CD4-positive, CD25-positive, alpha-beta regulatory T cell (primary cell): Measurements from ENCODE around the gene HLCS. TPM values are rescaled to one million over a fixed set of nuclear protein-coding genes. Genes with fewer than 3 reads are reported as not detected.
"Not testable (repeated sequence)": the region's sequence is repeated elsewhere in the genome, so short reads cannot be mapped to it uniquely, and the experiment has no call there.

Experiments
- ATAC-seq, 2 donors: fragments of 150-1000 bp; cut with Tn5 transposase; one replicate each; pipeline ENCODE4 v1.10.0; 2021; ENCODE audit warnings: low read depth in 2 of 2, moderate number of reproducible peaks in 2 of 2, moderate library complexity in 1 of 2
- DNase-seq, 3 donors: peaks; one replicate each; pipeline versions ENCODE4 v3.0.0 to v3.0.0-alpha.2; 2012 to 2022; ENCODE audit warnings: mixed read lengths in 1 of 3
- H3K27ac ChIP-seq: one replicate; pipeline ENCODE4 v1.7.0; 2013; ENCODE audit warnings: mild to moderate bottlenecking, low read length; ENCODE audit not compliant: insufficient read depth, poor library complexity, severe bottlenecking
- H3K27me3 ChIP-seq: one replicate; pipeline ENCODE4 v1.7.0; 2013; ENCODE audit warnings: low read length; ENCODE audit not compliant: control insufficient read depth, insufficient read depth
- H3K36me3 ChIP-seq: one replicate; pipeline ENCODE4 v1.7.0; 2013; ENCODE audit warnings: mild to moderate bottlenecking, low read length, moderate library complexity; ENCODE audit not compliant: control insufficient read depth, insufficient read depth
- H3K4me1 ChIP-seq: 2 replicates; pipeline ENCODE4 v1.7.0; 2013; ENCODE audit warnings: mild to moderate bottlenecking, low read length; ENCODE audit not compliant: insufficient read depth, control insufficient read depth, poor library complexity, severe bottlenecking
- H3K4me3 ChIP-seq: one replicate; pipeline ENCODE4 v1.7.0; 2013; ENCODE audit warnings: low read depth, mild to moderate bottlenecking, low read length, moderate library complexity
- H3K9me3 ChIP-seq, 2 experiments: 1 replicate in 1 of 2; 2 replicates in 1 of 2; pipeline ENCODE4 v1.7.0; 2013; ENCODE audit warnings: low read length in 2 of 2, mild to moderate bottlenecking in 1 of 2, moderate library complexity in 1 of 2; ENCODE audit not compliant: control insufficient read depth in 2 of 2
- H3K27ac Mint-ChIP-seq, 3 donors: one replicate each; pipeline ENCODE4 v1.8.0; 2020 to 2022; ENCODE audit warnings: mild to moderate bottlenecking in 3 of 3, mixed read lengths in 3 of 3, moderate library complexity in 2 of 3
- H3K27me3 Mint-ChIP-seq: one replicate; pipeline ENCODE4 v1.8.0; 2022; ENCODE audit warnings: mild to moderate bottlenecking, mixed read lengths
- H3K36me3 Mint-ChIP-seq: one replicate; pipeline ENCODE4 v1.8.0; 2020; ENCODE audit warnings: mixed read lengths
- H3K4me1 Mint-ChIP-seq, 4 donors: one replicate each; pipeline ENCODE4 v1.8.0; 2020 to 2022; ENCODE audit warnings: mixed read lengths in 4 of 4, mild to moderate bottlenecking in 1 of 4
- H3K4me3 Mint-ChIP-seq, 4 donors: one replicate each; pipeline ENCODE4 v1.8.0; 2020 to 2022; ENCODE audit warnings: mild to moderate bottlenecking in 4 of 4, mixed read lengths in 4 of 4, moderate library complexity in 3 of 4
- H3K9me3 Mint-ChIP-seq, 7 donors: one replicate each; pipeline ENCODE4 v1.8.0; 2020 to 2022; ENCODE audit warnings: mixed read lengths in 7 of 7, mild to moderate bottlenecking in 3 of 7, moderate library complexity in 2 of 7
- polyA plus RNA-seq, 4 donors: library from polyadenylated mRNA; unstranded; fragments of 300-500 nt; fragmentation: Illumina TruSeq; gene quantifications; one replicate each; pipeline ENCODE4 v1.2.3, GENCODE V29; 2021
- total RNA-seq: library from RNA; stranded (reverse); gene quantifications from one replicate; pipeline ENCODE4 v1.2.3, GENCODE V29; 2022

Gene HLCS
- total and polyA plus RNA-seq, 5 donors from 2014 or later: 5.2 to 13.6 (median 11.0) TPM

DNA sequence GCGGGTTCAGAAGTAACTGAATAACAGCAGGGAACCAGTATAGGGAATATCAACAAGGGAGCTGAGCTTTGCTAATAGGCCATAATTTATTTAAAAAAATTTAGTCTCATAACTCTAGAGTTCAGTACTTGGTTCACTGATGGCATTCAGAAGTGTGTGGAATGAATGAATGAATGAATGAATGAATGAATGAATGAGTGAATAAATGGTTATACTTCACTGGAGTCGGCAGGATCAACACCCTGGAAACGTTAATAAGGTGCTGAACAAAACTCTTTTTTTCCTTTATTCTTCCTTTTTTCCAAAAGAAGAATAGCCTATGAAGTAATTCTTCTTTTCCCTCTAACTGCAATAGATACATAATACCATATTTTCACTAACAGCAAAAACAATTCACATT is 138.3 kb downstream of the HLCS start:
- H3K27ac Mint-ChIP-seq: no peak overlapping the region
- peaks cover 30% of the 10 kb centered on the region for H3K36me3 Mint-ChIP-seq
- H3K27me3 Mint-ChIP-seq: no peaks in the 10 kb centered on the region
- H3K9me3 Mint-ChIP-seq: no peaks in the 10 kb centered on the region
- Histone ChIP-seq H3K27ac (no peak overlapping the region), H3K27me3 (no peaks in the 10 kb centered on the region), H3K36me3 (peaks cover 3% of the 10 kb centered on the region), H3K4me1 (no peaks in the 10 kb centered on the region), H3K9me3 (no peaks in the 10 kb centered on the region), H3K4me3 (no peak overlapping the region)
- H3K4me3 Mint-ChIP-seq: no peak overlapping the region
- DNase-seq (no peak), ATAC-seq (no peak)
- peaks cover 0 to 8% (median 3%) of the 10 kb centered on the region in 4 donors for H3K4me1 Mint-ChIP-seq

DNA sequence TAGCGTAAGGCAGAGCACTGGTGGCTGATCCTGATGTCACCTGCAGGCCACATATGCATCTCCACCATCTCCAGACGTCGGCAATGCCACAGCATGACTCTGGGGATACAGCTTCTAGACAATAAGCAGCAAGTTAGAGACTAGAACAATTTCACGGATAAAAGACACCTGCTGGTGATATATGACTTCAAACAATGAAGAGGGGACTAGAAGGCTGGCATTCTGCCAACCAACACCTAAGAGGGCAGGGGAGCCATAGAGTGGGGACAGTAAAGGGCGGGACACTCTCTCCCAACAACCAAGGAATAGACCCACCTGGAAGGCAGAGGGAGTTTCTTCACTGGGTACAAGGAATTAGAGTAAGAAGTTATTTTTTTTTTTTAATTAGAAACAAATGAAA is 140.8 kb downstream of the HLCS start:
- Mint-ChIP-seq H3K36me3 (peaks cover 39% of the 10 kb centered on the region), H3K9me3 (no peaks in the 10 kb centered on the region), H3K27me3 (no peaks in the 10 kb centered on the region), H3K4me3 (no peak overlapping the region), H3K4me1 (peaks cover 0 to 2% (median under 1%) of the 10 kb centered on the region in 4 donors), H3K27ac (no peak overlapping the region)
- peaks cover 3% of the 10 kb centered on the region for H3K36me3 ChIP-seq
- H3K27me3 ChIP-seq: no peaks in the 10 kb centered on the region
- no peaks in the 10 kb centered on the region for H3K9me3 ChIP-seq
- ATAC-seq (no peak), DNase-seq (no peak)
- H3K27ac ChIP-seq: no peak overlapping the region
- H3K4me3 ChIP-seq: no peak overlapping the region
- no peaks in the 10 kb centered on the region for H3K4me1 ChIP-seq

- peaks cover 38% of the 10 kb centered on the region for H3K36me3 Mint-ChIP-seq
- no peak overlapping the region for H3K27ac Mint-ChIP-seq
Measured at GRCh38 chr21:36821032-36821299, 145.5 kb downstream of the HLCS start.

GRCh38 chr21:36820176-36821031 is 146.1 kb downstream of the HLCS start:
- Mint-ChIP-seq H3K27me3 (no peaks in the 10 kb centered on the region), H3K36me3 (peaks cover 33% of the 10 kb centered on the region), H3K9me3 (no peaks in the 10 kb centered on the region), H3K27ac (no peak overlapping the region), H3K4me1 (peaks cover 0 to 2% (median 0%) of the 10 kb centered on the region in 4 donors), H3K4me3 (no peak overlapping the region)
- DNase-seq: no peak
- Histone ChIP-seq H3K27ac (no peak overlapping the region), H3K27me3 (no peaks in the 10 kb centered on the region), H3K36me3 (peaks cover 2% of the 10 kb centered on the region), H3K4me1 (no peaks in the 10 kb centered on the region), H3K4me3 (no peak overlapping the region), H3K9me3 (no peaks in the 10 kb centered on the region)
- ATAC-seq: no peak

More at GRCh38 chr21:36821032-36821299, 145.5 kb downstream of the HLCS start:
- Mint-ChIP-seq H3K27me3 (no peaks in the 10 kb centered on the region), H3K4me3 (no peak overlapping the region), H3K4me1 (peaks cover 0 to 2% (median 0%) of the 10 kb centered on the region in 4 donors), H3K9me3 (no peaks in the 10 kb centered on the region)
- Histone ChIP-seq H3K27ac (no peak overlapping the region), H3K9me3 (no peaks in the 10 kb centered on the region), H3K4me3 (no peak overlapping the region), H3K27me3 (no peaks in the 10 kb centered on the region), H3K4me1 (no peaks in the 10 kb centered on the region), H3K36me3 (peaks cover 3% of the 10 kb centered on the region)
- DNase-seq (no peak), ATAC-seq (no peak)

DNA sequence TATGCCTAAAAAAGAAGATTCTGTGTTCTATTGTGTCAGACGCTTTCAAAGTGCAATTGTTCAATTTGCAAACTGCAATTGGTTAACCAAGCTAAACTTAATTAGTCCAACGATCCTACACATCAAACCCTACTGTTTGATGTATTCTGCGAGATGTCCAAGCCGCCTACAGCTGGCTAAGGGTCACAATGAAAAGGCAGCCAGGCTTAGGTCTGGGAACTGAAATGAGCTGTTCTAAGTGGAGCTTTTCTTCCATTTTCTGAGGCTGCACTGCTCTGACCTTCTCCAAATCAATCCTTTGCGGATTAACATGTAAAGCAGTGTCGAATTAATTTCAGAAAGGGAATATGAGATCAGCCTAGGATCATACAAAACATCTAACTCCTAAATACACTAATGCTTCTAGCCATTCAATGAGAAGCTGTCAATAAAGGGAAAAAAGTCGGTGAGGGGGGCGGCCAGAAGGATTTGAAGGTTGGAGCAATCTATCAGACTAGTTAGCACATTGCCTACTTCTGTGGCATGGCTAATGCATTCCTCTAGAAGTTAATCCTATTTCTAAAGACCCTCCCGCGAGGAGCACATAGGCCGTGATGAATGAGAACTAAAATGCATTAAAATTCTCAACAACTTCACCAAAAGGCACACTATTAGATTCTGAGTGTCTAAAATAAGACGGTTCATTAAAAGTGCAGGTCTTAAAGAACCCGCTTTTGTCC is 148.6 kb downstream of the HLCS start:
- H3K27ac Mint-ChIP-seq: no peak overlapping the region
- H3K4me3 Mint-ChIP-seq: no peak overlapping the region
- H3K27me3 Mint-ChIP-seq: no peaks in the 10 kb centered on the region
- DNase-seq (no peak), ATAC-seq (no peak)
- H3K36me3 Mint-ChIP-seq: peaks cover 20% of the 10 kb centered on the region
- H3K9me3 Mint-ChIP-seq: no peaks in the 10 kb centered on the region
- Histone ChIP-seq H3K4me3 (no peak overlapping the region), H3K9me3 (no peaks in the 10 kb centered on the region), H3K36me3 (no peaks in the 10 kb centered on the region), H3K27ac (no peak overlapping the region), H3K4me1 (no peaks in the 10 kb centered on the region), H3K27me3 (no peaks in the 10 kb centered on the region)
- H3K4me1 Mint-ChIP-seq: no peaks in the 10 kb centered on the region

DNA sequence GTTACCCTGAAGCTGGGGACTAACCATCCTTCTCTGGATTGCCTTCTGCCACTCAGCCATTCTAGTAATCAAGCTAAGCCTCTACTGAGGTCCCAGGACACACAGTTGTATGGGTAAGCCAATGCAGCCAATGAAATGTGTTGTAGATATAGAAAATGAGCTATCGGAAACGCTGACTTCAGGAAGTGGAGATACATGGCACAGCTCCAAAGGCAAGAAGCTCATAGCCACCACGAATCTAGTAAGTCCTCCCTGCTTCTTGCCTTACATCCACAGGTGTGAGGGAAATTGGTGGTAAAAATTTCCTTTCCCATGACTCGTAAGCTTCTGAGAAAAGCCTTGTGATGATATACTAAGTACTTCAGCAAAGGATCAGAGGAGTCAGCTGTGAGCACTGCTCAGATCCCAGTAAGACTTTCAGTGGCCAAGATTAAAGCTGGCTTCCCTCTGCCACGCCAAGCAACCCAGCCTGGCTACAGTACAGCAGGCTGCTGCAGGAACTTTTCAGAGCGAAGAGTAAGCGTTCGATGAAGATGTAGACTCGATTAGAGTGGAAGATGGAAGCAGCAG is 149.8 kb downstream of the HLCS start:
- Mint-ChIP-seq H3K27me3 (no peaks in the 10 kb centered on the region), H3K4me1 (no peaks in the 10 kb centered on the region), H3K9me3 (no peaks in the 10 kb centered on the region), H3K36me3 (peaks cover 15% of the 10 kb centered on the region), H3K27ac (no peak overlapping the region), H3K4me3 (no peak overlapping the region)
- H3K4me1 ChIP-seq: no peaks in the 10 kb centered on the region
- H3K9me3 ChIP-seq: no peaks in the 10 kb centered on the region
- ATAC-seq (no peak), DNase-seq (no peak)
- H3K4me3 ChIP-seq: no peak overlapping the region
- H3K27me3 ChIP-seq: no peaks in the 10 kb centered on the region
- H3K36me3 ChIP-seq: no peaks in the 10 kb centered on the region
- H3K27ac ChIP-seq: no peak overlapping the region

GRCh38 chr21:36816026-36816425 is 150.4 kb downstream of the HLCS start:
- not testable (repeated sequence) for H3K4me3 Mint-ChIP-seq, H3K27me3 Mint-ChIP-seq, H3K36me3 Mint-ChIP-seq, H3K4me1 ChIP-seq, H3K4me1 Mint-ChIP-seq, H3K27ac ChIP-seq, H3K9me3 ChIP-seq, H3K36me3 ChIP-seq, DNase-seq, H3K27me3 ChIP-seq, ATAC-seq, H3K9me3 Mint-ChIP-seq, H3K27ac Mint-ChIP-seq, H3K4me3 ChIP-seq
